ENCODE measurements around the gene ZNF329.

The ZNF329 gene

GRCh38 chr19:58085348-58085875 lies 65.2 kb downstream of the ZNF329 start:
- TF ChIP-seq ZBTB7A (IDR thresholded peaks at IDR 0.05; ENCODE audit: low read depth), result no peak
- no peak for TF ChIP-seq YY1 (IDR thresholded peaks at IDR 0.05; ENCODE audit: low read depth)
- TF ChIP-seq NFIC (IDR thresholded peaks at IDR 0.05), result no peak
- TF ChIP-seq CEBPB (IDR thresholded peaks at IDR 0.05), result no peak
- TF ChIP-seq, protein P1, sequence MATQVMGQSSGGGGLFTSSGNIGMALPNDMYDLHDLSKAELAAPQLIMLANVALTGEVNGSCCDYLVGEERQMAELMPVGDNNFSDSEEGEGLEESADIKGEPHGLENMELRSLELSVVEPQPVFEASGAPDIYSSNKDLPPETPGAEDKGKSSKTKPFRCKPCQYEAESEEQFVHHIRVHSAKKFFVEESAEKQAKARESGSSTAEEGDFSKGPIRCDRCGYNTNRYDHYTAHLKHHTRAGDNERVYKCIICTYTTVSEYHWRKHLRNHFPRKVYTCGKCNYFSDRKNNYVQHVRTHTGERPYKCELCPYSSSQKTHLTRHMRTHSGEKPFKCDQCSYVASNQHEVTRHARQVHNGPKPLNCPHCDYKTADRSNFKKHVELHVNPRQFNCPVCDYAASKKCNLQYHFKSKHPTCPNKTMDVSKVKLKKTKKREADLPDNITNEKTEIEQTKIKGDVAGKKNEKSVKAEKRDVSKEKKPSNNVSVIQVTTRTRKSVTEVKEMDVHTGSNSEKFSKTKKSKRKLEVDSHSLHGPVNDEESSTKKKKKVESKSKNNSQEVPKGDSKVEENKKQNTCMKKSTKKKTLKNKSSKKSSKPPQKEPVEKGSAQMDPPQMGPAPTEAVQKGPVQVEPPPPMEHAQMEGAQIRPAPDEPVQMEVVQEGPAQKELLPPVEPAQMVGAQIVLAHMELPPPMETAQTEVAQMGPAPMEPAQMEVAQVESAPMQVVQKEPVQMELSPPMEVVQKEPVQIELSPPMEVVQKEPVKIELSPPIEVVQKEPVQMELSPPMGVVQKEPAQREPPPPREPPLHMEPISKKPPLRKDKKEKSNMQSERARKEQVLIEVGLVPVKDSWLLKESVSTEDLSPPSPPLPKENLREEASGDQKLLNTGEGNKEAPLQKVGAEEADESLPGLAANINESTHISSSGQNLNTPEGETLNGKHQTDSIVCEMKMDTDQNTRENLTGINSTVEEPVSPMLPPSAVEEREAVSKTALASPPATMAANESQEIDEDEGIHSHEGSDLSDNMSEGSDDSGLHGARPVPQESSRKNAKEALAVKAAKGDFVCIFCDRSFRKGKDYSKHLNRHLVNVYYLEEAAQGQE (IDR thresholded peaks at IDR 0.05; ENCODE audit: low read depth), result no peak
- TF ChIP-seq TEAD4 (IDR thresholded peaks at IDR 0.05), result no peak
- TF ChIP-seq EGR1 (IDR thresholded peaks at IDR 0.05), result no peak
- no peak for TF ChIP-seq TCF12 (IDR thresholded peaks at IDR 0.05; ENCODE audit: low read depth)
- no peak for TF ChIP-seq MAX (IDR thresholded peaks at IDR 0.05)
- TF ChIP-seq, protein P2, sequence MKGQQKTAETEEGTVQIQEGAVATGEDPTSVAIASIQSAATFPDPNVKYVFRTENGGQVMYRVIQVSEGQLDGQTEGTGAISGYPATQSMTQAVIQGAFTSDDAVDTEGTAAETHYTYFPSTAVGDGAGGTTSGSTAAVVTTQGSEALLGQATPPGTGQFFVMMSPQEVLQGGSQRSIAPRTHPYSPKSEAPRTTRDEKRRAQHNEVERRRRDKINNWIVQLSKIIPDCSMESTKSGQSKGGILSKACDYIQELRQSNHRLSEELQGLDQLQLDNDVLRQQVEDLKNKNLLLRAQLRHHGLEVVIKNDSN (IDR thresholded peaks at IDR 0.05), result no peak
- no peak for TF ChIP-seq RAD21 (IDR thresholded peaks at IDR 0.05; ENCODE audit: low read depth)

DNA sequence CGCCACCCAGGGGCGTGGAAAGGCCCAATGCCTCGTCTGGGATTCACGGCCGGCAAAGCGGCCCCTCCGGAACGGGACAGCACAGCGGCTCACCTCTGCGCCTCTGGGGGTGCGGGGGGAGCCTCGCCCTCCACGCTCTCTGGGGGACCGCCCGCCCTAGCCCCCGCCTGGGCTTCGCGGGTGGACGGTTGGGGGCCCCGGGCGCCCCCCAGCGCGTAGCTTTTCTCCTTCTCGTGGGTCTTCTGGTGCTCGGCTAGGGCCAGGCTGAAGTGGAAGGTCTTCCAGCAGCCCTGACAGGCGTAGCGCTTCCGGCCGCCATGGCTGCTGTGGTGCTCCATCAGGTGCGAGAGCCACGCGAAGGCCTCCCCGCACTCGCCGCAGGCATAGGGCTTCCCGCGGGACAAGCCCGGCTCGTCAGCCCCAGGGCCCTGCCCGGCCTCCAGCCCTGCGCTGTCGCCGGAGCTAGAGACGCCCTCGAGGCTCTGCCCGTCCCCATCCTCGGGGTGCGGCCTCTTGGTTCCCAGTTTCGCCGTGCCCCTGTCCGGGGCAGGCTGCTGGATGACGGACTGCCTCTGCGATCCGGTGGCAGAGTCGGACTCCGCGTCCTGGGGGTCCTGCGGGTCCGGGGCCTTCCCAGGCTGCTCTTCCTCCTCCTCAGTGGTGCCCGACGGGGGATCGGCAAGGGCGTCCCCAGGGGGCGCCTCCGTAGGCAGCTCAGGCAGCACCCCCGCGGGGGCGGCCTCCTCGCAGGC lies 65.8 kb downstream of the ZNF329 start:
- no peak for TF ChIP-seq YY1 (IDR thresholded peaks at IDR 0.05; ENCODE audit: low read depth)
- no peak for TF ChIP-seq TAF1 (IDR thresholded peaks at IDR 0.05; ENCODE audit: low read depth)
- TF ChIP-seq MAX (IDR thresholded peaks at IDR 0.05), result no peak
- no peak for TF ChIP-seq ZBTB7A (IDR thresholded peaks at IDR 0.05; ENCODE audit: low read depth)
- TF ChIP-seq, protein P1 (IDR thresholded peaks at IDR 0.05; ENCODE audit: low read depth), result no peak
- no peak for TF ChIP-seq EGR1 (IDR thresholded peaks at IDR 0.05)
- TF ChIP-seq CREB1 (IDR thresholded peaks at IDR 0.05; ENCODE audit: low read depth), result no peak
- TF ChIP-seq FOXM1 (IDR thresholded peaks at IDR 0.05; ENCODE audit: borderline replicate concordance, low read depth), result no peak
- no peak for TF ChIP-seq NFIC (IDR thresholded peaks at IDR 0.05)
- no peak for TF ChIP-seq TEAD4 (IDR thresholded peaks at IDR 0.05)
- no peak for TF ChIP-seq TCF12 (IDR thresholded peaks at IDR 0.05; ENCODE audit: low read depth)
- TF ChIP-seq, protein P2 (IDR thresholded peaks at IDR 0.05), result no peak
- no peak for TF ChIP-seq CEBPB (IDR thresholded peaks at IDR 0.05)
- TF ChIP-seq EP300 (IDR thresholded peaks at IDR 0.05; ENCODE audit: borderline replicate concordance), result no peak

GRCh38 chr19:58083021-58083420 lies 67.6 kb downstream of the ZNF329 start:
- TF ChIP-seq TEAD4 (IDR thresholded peaks at IDR 0.05) (no peak), ZBTB7A (IDR thresholded peaks at IDR 0.05; ENCODE audit: low read depth) (no peak), CEBPB (IDR thresholded peaks at IDR 0.05) (no peak), FOXM1 (IDR thresholded peaks at IDR 0.05; ENCODE audit: borderline replicate concordance, low read depth) (no peak), RAD21 (IDR thresholded peaks at IDR 0.05; ENCODE audit: low read depth) (no peak), TCF12 (IDR thresholded peaks at IDR 0.05; ENCODE audit: low read depth) (no peak), MAX (IDR thresholded peaks at IDR 0.05) (no peak), CREB1 (IDR thresholded peaks at IDR 0.05; ENCODE audit: low read depth) (no peak), TAF1 (IDR thresholded peaks at IDR 0.05; ENCODE audit: low read depth) (no peak), EGR1 (IDR thresholded peaks at IDR 0.05) (no peak), EP300 (IDR thresholded peaks at IDR 0.05; ENCODE audit: borderline replicate concordance) (no peak), YY1 (IDR thresholded peaks at IDR 0.05; ENCODE audit: low read depth) (no peak), NFIC (IDR thresholded peaks at IDR 0.05) (no peak)
- TF ChIP-seq, protein P1 (IDR thresholded peaks at IDR 0.05; ENCODE audit: low read depth), result no peak
- TF ChIP-seq, protein P2 (IDR thresholded peaks at IDR 0.05), result no peak

Data from Ishikawa (cell line).